ENCODE measurements around the gene MYDGF.
"Not testable (repeated sequence)": the region's sequence is repeated elsewhere in the genome, so short reads cannot be mapped to it uniquely, and the experiment has no call there.

Gene MYDGF

GRCh38 chr19:4669723-4670480 lies at the start of gene MYDGF:
Gene MYDGF (minus strand): TSS chr19:4670342. CDS start chr19:4670334, 8 bp downstream.
- DNase-seq (ENCODE audit: low read depth) = peak; percentile 83

GRCh38 chr19:4719499-4719866 lies 49.3 kb upstream of the MYDGF start:
- DNase-seq (ENCODE audit: low read depth) = no peak

- no peak for DNase-seq (ENCODE audit: low read depth)
Observed at GRCh38 chr19:4717966-4718701, 48.0 kb upstream of the MYDGF start.

- peak; percentile 32 for DNase-seq (ENCODE audit: low read depth)
Observed at GRCh38 chr19:4717191-4717965, 47.2 kb upstream of the MYDGF start.

- no peak for DNase-seq (ENCODE audit: low read depth)
Observed at GRCh38 chr19:4715529-4716221, 45.5 kb upstream of the MYDGF start.

GRCh38 chr19:4715178-4715528 lies 45.0 kb upstream of the MYDGF start:
- not testable (repeated sequence) for DNase-seq (ENCODE audit: low read depth)

GRCh38 chr19:4714016-4714415 lies 43.9 kb upstream of the MYDGF start:
- no peak for DNase-seq (ENCODE audit: low read depth)

GRCh38 chr19:4713384-4713951 lies 43.3 kb upstream of the MYDGF start:
- DNase-seq (ENCODE audit: low read depth) = peak; percentile 89

- no peak for DNase-seq (ENCODE audit: low read depth)
Observed at GRCh38 chr19:4712771-4713170, 42.6 kb upstream of the MYDGF start.

GRCh38 chr19:4711211-4711610 lies 41.1 kb upstream of the MYDGF start:
- no peak for DNase-seq (ENCODE audit: low read depth)

- DNase-seq (ENCODE audit: low read depth) = no peak
Observed at GRCh38 chr19:4710281-4710600, 40.1 kb upstream of the MYDGF start.

GRCh38 chr19:4709440-4710280 lies 39.5 kb upstream of the MYDGF start:
- no peak for DNase-seq (ENCODE audit: low read depth)

GRCh38 chr19:4707956-4708650 lies 38.0 kb upstream of the MYDGF start:
- peak; percentile 33 for DNase-seq (ENCODE audit: low read depth)

GRCh38 chr19:4707322-4707721 lies 37.2 kb upstream of the MYDGF start:
- DNase-seq (ENCODE audit: low read depth) = no peak

- DNase-seq (ENCODE audit: low read depth) = no peak
Observed at GRCh38 chr19:4705413-4706131, 35.4 kb upstream of the MYDGF start.

GRCh38 chr19:4704317-4704673 lies 34.2 kb upstream of the MYDGF start:
- DNase-seq (ENCODE audit: low read depth) = no peak

- no peak for DNase-seq (ENCODE audit: low read depth)
Observed at GRCh38 chr19:4703671-4704316, 33.7 kb upstream of the MYDGF start.

- DNase-seq (ENCODE audit: low read depth) = no peak
Observed at GRCh38 chr19:4702764-4703163, 32.6 kb upstream of the MYDGF start.

GRCh38 chr19:4701557-4701956 lies 31.4 kb upstream of the MYDGF start:
- no peak for DNase-seq (ENCODE audit: low read depth)

GRCh38 chr19:4700693-4700970 lies 30.5 kb upstream of the MYDGF start:
- DNase-seq (ENCODE audit: low read depth) = no peak
